SK-N-SH treated with all-trans-retinoic acid at 6 μM for 48 hours (cell line): Measurements from ENCODE around the gene PDE8A.

ENCODE experiments used
- ATAC-seq: fragments of 200-7000 bp; cut with Tn5 transposase; 3 replicates; pipeline ENCODE4 v1.9.1; 2020; ENCODE audit warnings: mild to moderate bottlenecking, moderate library complexity
- ARNTL ChIP-seq: fragments of 450-650 bp; formaldehyde crosslinking; IDR thresholded peaks from 2 replicates; pipeline ENCODE4 v1.5.0; 2020; ENCODE audit warnings: low read depth, mild to moderate bottlenecking, moderate library complexity, borderline replicate concordance
- BACH2 ChIP-seq: fragments of 250-450 bp; sonication (Bioruptor Pico); IDR thresholded peaks from 2 replicates; pipeline ENCODE4 v1.9.0; 2021; ENCODE audit warnings: mild to moderate bottlenecking, borderline replicate concordance
- CSDC2 ChIP-seq: fragments of 250-450 bp; sonication (Bioruptor Pico); IDR thresholded peaks from 2 replicates; pipeline ENCODE4 v1.5.0; 2020; ENCODE audit warnings: mild to moderate bottlenecking, moderate library complexity
- ESRRG ChIP-seq: fragments of 250-450 bp; sonication (Bioruptor Pico); IDR thresholded peaks from 2 replicates; pipeline ENCODE4 v1.6.1; 2021; ENCODE audit warnings: mild to moderate bottlenecking
- GLIS3 ChIP-seq: fragments of 250-450 bp; sonication (Bioruptor Pico); IDR thresholded peaks from 2 replicates; pipeline ENCODE4 v1.5.0; 2020; ENCODE audit warnings: mild to moderate bottlenecking, moderate library complexity
- ISL1 ChIP-seq: fragments of 250-450 bp; sonication (Bioruptor Pico); IDR thresholded peaks from 2 replicates; pipeline ENCODE4 v2.1.2; 2022; ENCODE audit warnings: mild to moderate bottlenecking, moderate library complexity
- OSR1 ChIP-seq: fragments of 250-450 bp; sonication (Bioruptor Pico); IDR thresholded peaks from 2 replicates; pipeline ENCODE4 v1.8.0; 2022; ENCODE audit warnings: moderate library complexity, mild to moderate bottlenecking, inconsistent platforms
- PPARA ChIP-seq: fragments of 250-450 bp; sonication (Bioruptor Pico); IDR thresholded peaks from 2 replicates; pipeline ENCODE4 v1.5.0; 2020; ENCODE audit warnings: mild to moderate bottlenecking, borderline replicate concordance
- RARB ChIP-seq: fragments of 250-450 bp; sonication (Bioruptor Pico); IDR thresholded peaks from 2 replicates; pipeline ENCODE4 v1.8.0; 2021; ENCODE audit warnings: mild to moderate bottlenecking, moderate library complexity
- SNAI2 ChIP-seq: fragments of 250-450 bp; sonication (Bioruptor Pico); IDR thresholded peaks from 2 replicates; pipeline ENCODE4 v1.5.0; 2020; ENCODE audit warnings: mild to moderate bottlenecking, moderate library complexity
- TCF4 ChIP-seq: fragments of 250-450 bp; sonication (Bioruptor Pico); IDR thresholded peaks from 2 replicates; pipeline ENCODE4 v1.8.0; 2021; ENCODE audit warnings: mild to moderate bottlenecking, moderate library complexity, borderline replicate concordance
- TOX ChIP-seq: fragments of 250-450 bp; sonication (Bioruptor Pico); IDR thresholded peaks from 2 replicates; pipeline ENCODE4 v1.8.0; 2021; ENCODE audit warnings: mild to moderate bottlenecking, moderate library complexity, borderline replicate concordance
- ZC3H10 ChIP-seq: fragments of 250-450 bp; sonication (Bioruptor Pico); IDR thresholded peaks from 2 replicates; pipeline ENCODE4 v1.5.1; 2021; ENCODE audit warnings: mild to moderate bottlenecking, moderate library complexity
- ZFP3 ChIP-seq: fragments of 250-450 bp; sonication (Bioruptor Pico); IDR thresholded peaks from 2 replicates; pipeline ENCODE4 v1.5.0; 2020; ENCODE audit warnings: mild to moderate bottlenecking, moderate library complexity
- ZFP30 ChIP-seq: fragments of 450-650 bp; formaldehyde crosslinking; IDR thresholded peaks from 2 replicates; pipeline ENCODE4 v1.5.0; 2022; ENCODE audit warnings: mild to moderate bottlenecking, moderate library complexity
- ZNF565 ChIP-seq: fragments of 450-650 bp; formaldehyde crosslinking; conservative IDR thresholded peaks from 2 replicates; pipeline ENCODE4 v1.5.0; 2020; ENCODE audit warnings: low read depth, mild to moderate bottlenecking, moderate library complexity
- ZNF70 ChIP-seq: fragments of 450-650 bp; formaldehyde crosslinking; IDR thresholded peaks from 2 replicates; pipeline ENCODE4 v1.5.0; 2020; ENCODE audit warnings: mild to moderate bottlenecking, moderate library complexity
- ZNF8 ChIP-seq: fragments of 450-650 bp; formaldehyde crosslinking; IDR thresholded peaks from 2 replicates; pipeline ENCODE4 v1.5.0; 2020; ENCODE audit warnings: mild to moderate bottlenecking, moderate library complexity
- TF ChIP-seq, protein P1 (sequence below): fragments of 250-450 bp; sonication (Bioruptor Pico); IDR thresholded peaks from 2 replicates; pipeline ENCODE4 v1.5.0; 2020; ENCODE audit warnings: mild to moderate bottlenecking, moderate library complexity
- TF ChIP-seq, protein P2 (sequence below): fragments of 250-450 bp; sonication (Bioruptor Pico); IDR thresholded peaks from 2 replicates; pipeline ENCODE4 v1.8.0; 2020; ENCODE audit warnings: mild to moderate bottlenecking, moderate library complexity, borderline replicate concordance
- TF ChIP-seq, protein P3 (sequence below): fragments of 250-450 bp; sonication (Bioruptor Pico); IDR thresholded peaks from 2 replicates; pipeline ENCODE4 v1.5.1; 2021; ENCODE audit warnings: mild to moderate bottlenecking, moderate library complexity
- TF ChIP-seq, protein P4 (sequence below): fragments of 250-450 bp; sonication (Bioruptor Pico); IDR thresholded peaks from 2 replicates; pipeline ENCODE4 v1.8.0; 2021; ENCODE audit warnings: low read depth, mild to moderate bottlenecking, moderate library complexity, borderline replicate concordance
- TF ChIP-seq, protein P5 (sequence below): fragments of 250-450 bp; sonication (Bioruptor Pico); IDR thresholded peaks from 2 replicates; pipeline ENCODE4 v1.5.1; 2020; ENCODE audit warnings: low read depth, mild to moderate bottlenecking, moderate library complexity

Gene PDE8A

DNA sequence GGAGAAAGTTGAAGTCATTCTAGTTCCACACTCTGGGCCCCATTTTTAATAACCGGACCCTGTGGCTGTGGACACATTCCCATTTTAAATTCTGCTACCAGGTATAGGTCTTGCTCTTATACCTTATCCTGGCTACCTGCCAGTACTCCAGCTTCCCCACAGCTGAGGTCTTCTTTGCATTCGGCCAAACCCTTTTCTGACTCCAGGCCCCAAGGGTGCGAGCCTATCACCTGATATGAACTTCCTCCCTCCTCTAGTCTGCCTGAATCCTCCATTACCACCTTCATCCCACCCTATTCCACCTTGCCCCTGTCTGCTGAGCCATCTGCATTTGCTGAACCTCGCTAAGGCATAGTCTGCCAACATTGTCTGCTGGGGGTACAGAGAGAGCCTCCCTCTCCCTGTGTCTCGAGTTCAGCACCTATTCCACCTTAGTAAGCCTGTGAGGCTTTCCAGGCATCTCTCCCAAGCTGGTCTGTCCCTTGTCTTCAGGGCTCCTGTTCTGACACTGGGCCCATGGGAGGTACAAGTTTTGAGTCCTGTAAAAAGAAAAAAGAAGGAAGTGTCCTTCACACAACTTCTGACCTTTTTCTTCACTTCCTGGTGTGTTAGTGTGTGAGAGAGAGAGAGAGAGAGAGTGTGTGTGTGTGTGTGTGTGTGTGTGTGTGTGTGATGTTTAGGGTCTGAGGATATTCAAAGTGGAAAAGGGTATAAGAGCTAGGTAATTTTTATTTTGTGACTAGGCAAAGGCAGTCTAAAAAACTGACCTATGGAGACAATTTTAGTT lies 27.0 kb downstream of the PDE8A start:
- TF ChIP-seq, protein P1, sequence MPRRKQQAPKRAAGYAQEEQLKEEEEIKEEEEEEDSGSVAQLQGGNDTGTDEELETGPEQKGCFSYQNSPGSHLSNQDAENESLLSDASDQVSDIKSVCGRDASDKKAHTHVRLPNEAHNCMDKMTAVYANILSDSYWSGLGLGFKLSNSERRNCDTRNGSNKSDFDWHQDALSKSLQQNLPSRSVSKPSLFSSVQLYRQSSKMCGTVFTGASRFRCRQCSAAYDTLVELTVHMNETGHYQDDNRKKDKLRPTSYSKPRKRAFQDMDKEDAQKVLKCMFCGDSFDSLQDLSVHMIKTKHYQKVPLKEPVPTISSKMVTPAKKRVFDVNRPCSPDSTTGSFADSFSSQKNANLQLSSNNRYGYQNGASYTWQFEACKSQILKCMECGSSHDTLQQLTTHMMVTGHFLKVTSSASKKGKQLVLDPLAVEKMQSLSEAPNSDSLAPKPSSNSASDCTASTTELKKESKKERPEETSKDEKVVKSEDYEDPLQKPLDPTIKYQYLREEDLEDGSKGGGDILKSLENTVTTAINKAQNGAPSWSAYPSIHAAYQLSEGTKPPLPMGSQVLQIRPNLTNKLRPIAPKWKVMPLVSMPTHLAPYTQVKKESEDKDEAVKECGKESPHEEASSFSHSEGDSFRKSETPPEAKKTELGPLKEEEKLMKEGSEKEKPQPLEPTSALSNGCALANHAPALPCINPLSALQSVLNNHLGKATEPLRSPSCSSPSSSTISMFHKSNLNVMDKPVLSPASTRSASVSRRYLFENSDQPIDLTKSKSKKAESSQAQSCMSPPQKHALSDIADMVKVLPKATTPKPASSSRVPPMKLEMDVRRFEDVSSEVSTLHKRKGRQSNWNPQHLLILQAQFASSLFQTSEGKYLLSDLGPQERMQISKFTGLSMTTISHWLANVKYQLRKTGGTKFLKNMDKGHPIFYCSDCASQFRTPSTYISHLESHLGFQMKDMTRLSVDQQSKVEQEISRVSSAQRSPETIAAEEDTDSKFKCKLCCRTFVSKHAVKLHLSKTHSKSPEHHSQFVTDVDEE = no peak
- TF ChIP-seq GLIS3 (CRISPR knock-in tag) (no peak), ISL1 (no peak), ESRRG (no peak), ZC3H10 (no peak), ZNF70 (CRISPR knock-in tag) (no peak), OSR1 (CRISPR knock-in tag) (no peak), ZNF8 (CRISPR knock-in tag) (no peak), RARB (CRISPR knock-in tag) (no peak), ARNTL (CRISPR knock-in tag) (no peak), BACH2 (CRISPR knock-in tag) (no peak), ZNF565 (no peak), ZFP30 (CRISPR knock-in tag) (no peak), CSDC2 (CRISPR knock-in tag) (no peak), TOX (CRISPR knock-in tag) (no peak), TCF4 (CRISPR knock-in tag) (no peak)
- TF ChIP-seq, protein P2, sequence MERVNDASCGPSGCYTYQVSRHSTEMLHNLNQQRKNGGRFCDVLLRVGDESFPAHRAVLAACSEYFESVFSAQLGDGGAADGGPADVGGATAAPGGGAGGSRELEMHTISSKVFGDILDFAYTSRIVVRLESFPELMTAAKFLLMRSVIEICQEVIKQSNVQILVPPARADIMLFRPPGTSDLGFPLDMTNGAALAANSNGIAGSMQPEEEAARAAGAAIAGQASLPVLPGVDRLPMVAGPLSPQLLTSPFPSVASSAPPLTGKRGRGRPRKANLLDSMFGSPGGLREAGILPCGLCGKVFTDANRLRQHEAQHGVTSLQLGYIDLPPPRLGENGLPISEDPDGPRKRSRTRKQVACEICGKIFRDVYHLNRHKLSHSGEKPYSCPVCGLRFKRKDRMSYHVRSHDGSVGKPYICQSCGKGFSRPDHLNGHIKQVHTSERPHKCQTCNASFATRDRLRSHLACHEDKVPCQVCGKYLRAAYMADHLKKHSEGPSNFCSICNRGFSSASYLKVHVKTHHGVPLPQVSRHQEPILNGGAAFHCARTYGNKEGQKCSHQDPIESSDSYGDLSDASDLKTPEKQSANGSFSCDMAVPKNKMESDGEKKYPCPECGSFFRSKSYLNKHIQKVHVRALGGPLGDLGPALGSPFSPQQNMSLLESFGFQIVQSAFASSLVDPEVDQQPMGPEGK = no peak
- TF ChIP-seq, protein P3, sequence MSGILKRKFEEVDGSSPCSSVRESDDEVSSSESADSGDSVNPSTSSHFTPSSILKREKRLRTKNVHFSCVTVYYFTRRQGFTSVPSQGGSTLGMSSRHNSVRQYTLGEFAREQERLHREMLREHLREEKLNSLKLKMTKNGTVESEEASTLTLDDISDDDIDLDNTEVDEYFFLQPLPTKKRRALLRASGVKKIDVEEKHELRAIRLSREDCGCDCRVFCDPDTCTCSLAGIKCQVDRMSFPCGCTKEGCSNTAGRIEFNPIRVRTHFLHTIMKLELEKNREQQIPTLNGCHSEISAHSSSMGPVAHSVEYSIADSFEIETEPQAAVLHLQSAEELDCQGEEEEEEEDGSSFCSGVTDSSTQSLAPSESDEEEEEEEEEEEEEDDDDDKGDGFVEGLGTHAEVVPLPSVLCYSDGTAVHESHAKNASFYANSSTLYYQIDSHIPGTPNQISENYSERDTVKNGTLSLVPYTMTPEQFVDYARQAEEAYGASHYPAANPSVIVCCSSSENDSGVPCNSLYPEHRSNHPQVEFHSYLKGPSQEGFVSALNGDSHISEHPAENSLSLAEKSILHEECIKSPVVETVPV = no peak
- TF ChIP-seq, protein P4, sequence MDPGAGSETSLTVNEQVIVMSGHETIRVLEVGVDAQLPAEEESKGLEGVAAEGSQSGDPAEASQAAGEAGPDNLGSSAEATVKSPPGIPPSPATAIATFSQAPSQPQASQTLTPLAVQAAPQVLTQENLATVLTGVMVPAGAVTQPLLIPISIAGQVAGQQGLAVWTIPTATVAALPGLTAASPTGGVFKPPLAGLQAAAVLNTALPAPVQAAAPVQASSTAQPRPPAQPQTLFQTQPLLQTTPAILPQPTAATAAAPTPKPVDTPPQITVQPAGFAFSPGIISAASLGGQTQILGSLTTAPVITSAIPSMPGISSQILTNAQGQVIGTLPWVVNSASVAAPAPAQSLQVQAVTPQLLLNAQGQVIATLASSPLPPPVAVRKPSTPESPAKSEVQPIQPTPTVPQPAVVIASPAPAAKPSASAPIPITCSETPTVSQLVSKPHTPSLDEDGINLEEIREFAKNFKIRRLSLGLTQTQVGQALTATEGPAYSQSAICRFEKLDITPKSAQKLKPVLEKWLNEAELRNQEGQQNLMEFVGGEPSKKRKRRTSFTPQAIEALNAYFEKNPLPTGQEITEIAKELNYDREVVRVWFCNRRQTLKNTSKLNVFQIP (CRISPR knock-in tag) = no peak
- TF ChIP-seq, protein P5, sequence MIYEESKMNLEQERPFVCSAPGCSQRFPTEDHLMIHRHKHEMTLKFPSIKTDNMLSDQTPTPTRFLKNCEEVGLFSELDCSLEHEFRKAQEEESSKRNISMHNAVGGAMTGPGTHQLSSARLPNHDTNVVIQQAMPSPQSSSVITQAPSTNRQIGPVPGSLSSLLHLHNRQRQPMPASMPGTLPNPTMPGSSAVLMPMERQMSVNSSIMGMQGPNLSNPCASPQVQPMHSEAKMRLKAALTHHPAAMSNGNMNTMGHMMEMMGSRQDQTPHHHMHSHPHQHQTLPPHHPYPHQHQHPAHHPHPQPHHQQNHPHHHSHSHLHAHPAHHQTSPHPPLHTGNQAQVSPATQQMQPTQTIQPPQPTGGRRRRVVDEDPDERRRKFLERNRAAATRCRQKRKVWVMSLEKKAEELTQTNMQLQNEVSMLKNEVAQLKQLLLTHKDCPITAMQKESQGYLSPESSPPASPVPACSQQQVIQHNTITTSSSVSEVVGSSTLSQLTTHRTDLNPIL (CRISPR knock-in tag) = no peak
- ATAC-seq = no peak

DNA sequence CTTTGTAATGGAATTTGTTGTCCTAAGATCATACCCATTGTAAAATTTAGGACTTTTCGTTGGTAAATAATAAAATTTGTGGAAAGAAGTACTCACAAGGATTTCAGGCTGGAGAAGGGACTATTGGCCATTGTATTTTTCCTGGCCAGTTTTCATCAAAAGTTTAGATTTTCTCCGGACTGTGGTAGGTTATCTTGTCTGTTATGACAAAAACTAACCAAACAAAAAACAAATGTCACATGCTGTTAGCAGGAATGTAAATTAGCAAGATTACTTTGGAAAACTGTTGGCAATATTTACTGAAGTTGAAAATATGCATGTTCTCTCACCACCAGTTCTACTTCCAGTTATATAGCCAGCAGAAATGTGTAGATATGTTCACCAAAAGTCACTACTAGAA lies 27.8 kb downstream of the PDE8A start:
- ATAC-seq = no peak
- TF ChIP-seq OSR1 (CRISPR knock-in tag) = no peak
- TF ChIP-seq ZNF565 = no peak
- TF ChIP-seq ESRRG = no peak
- TF ChIP-seq ZNF8 (CRISPR knock-in tag) = no peak
- TF ChIP-seq GLIS3 (CRISPR knock-in tag) = no peak
- TF ChIP-seq, protein P3 = no peak
- TF ChIP-seq ARNTL (CRISPR knock-in tag) = no peak
- no peak for TF ChIP-seq PPARA
- TF ChIP-seq, protein P1 = no peak
- TF ChIP-seq ZNF70 (CRISPR knock-in tag) = no peak
- TF ChIP-seq TCF4 (CRISPR knock-in tag) = no peak
- no peak for TF ChIP-seq RARB (CRISPR knock-in tag)
- TF ChIP-seq ISL1 = no peak
- no peak for TF ChIP-seq ZFP3 (CRISPR knock-in tag)
- no peak for TF ChIP-seq SNAI2 (CRISPR knock-in tag)
- no peak for TF ChIP-seq TOX (CRISPR knock-in tag)
- TF ChIP-seq, protein P4 (CRISPR knock-in tag) = no peak
- no peak for TF ChIP-seq BACH2 (CRISPR knock-in tag)
